GM12878 (cell line): ENCODE data around the gene CMSS1. TPM values are rescaled to one million over a fixed set of nuclear protein-coding genes. Genes with fewer than 3 reads are reported as not detected.

ENCODE experiments used
- BRCA1 ChIP-seq: IDR thresholded peaks from 2 replicates; pipeline ENCODE4 v1.6.1; 2011; ENCODE audit warnings: low read depth, low read length, improper control_type of control experiment
- CREB1 ChIP-seq: IDR thresholded peaks from 2 replicates; pipeline ENCODE4 v1.6.1; 2012; ENCODE audit warnings: low read depth, mild to moderate bottlenecking, inconsistent platforms
- EGR1 ChIP-seq, 2 experiments: IDR thresholded peaks; 1 replicate in 1 of 2; 2 replicates in 1 of 2; pipeline ENCODE4 v1.6.1; 2011 to 2012; ENCODE audit warnings: low read depth in 2 of 2, low read length in 2 of 2, borderline replicate concordance in 1 of 2, mild to moderate bottlenecking in 1 of 2, moderate library complexity in 1 of 2
- ETV6 ChIP-seq, 2 experiments: fragments of 450-650 bp in 1 of 2; IDR thresholded peaks in 1 of 2; conservative IDR thresholded peaks in 1 of 2; 2 replicates each; pipeline ENCODE4 v1.6.1; 2014; ENCODE audit warnings: antibody characterized with exemption in 1 of 2, borderline replicate concordance in 1 of 2, low read depth in 1 of 2, mild to moderate bottlenecking in 1 of 2, moderate library complexity in 1 of 2
- FOXK2 ChIP-seq: fragments of 450-650 bp; IDR thresholded peaks from 2 replicates; pipeline ENCODE4 v1.6.1; 2017; ENCODE audit warnings: mild to moderate bottlenecking, moderate library complexity
- JUND ChIP-seq: IDR thresholded peaks from 2 replicates; pipeline ENCODE4 v1.6.1; 2012; ENCODE audit warnings: low read depth, mild to moderate bottlenecking, low read length, improper control_type of control experiment, moderate library complexity
- MXI1 ChIP-seq: fragments of 150-350 bp; IDR thresholded peaks from 2 replicates; pipeline ENCODE4 v1.6.1; 2011; ENCODE audit warnings: low read depth, mild to moderate bottlenecking, inconsistent platforms, low read length, improper control_type of control experiment
- NFYA ChIP-seq: IDR thresholded peaks from 2 replicates; pipeline ENCODE4 v1.6.1; 2011; ENCODE audit warnings: low read depth, mild to moderate bottlenecking, low read length, improper control_type of control experiment, borderline replicate concordance
- NFYB ChIP-seq: IDR thresholded peaks from 2 replicates; pipeline ENCODE4 v1.6.1; 2011; ENCODE audit warnings: low read depth, mild to moderate bottlenecking, low read length, improper control_type of control experiment, moderate library complexity; ENCODE audit not compliant: insufficient read depth
- PML ChIP-seq: IDR thresholded peaks from 2 replicates; pipeline ENCODE4 v1.6.1; 2012; ENCODE audit warnings: low read length, inconsistent platforms
- RUNX3 ChIP-seq: IDR thresholded peaks from 2 replicates; pipeline ENCODE4 v1.6.1; 2012; ENCODE audit warnings: low read length, inconsistent platforms
- SMAD5 ChIP-seq: IDR thresholded peaks from 2 replicates; pipeline ENCODE4 v1.6.1; 2016; ENCODE audit warnings: antibody characterized with exemption, low read depth
- SUZ12 ChIP-seq: fragments of 200-600 bp; sonication (generic); IDR thresholded peaks from one replicate; pipeline ENCODE4 v1.6.1; 2018; ENCODE audit warnings: antibody characterized with exemption, mild to moderate bottlenecking; ENCODE audit not compliant: unreplicated experiment
- polyA plus RNA-seq, 11 experiments: library from polyadenylated mRNA; depleted of rRNA in 4 of 11; unstranded in 6 of 11; stranded (reverse) in 5 of 11; fragments of >200 nt; fragmentation: Nextera tagmentation in 4 of 11; fragmentation: Illumina TruSeq in 1 of 11; extraction: Ambion mirVana in 4 of 11; extraction: Trizol in 1 of 11; gene quantifications; 1 replicate in 1 of 11; 2 replicates in 10 of 11; pipeline versions ENCODE4 v1.2.1 to v1.2.3, GENCODE V29; 2011 to 2016; ENCODE audit warnings: inconsistent platforms in 2 of 11, missing spikeins in 2 of 11, low read depth in 1 of 11
- total RNA-seq, 4 experiments: library from RNA; depleted of rRNA in 3 of 4; stranded (reverse); fragments of >200 nt in 3 of 4; fragmentation: Illumina TruSeq in 1 of 4; extraction: Trizol in 1 of 4; gene quantifications; 2 replicates each; pipeline versions ENCODE4 v1.2.1 to v1.2.3, GENCODE V29; 2013 to 2021
- TF ChIP-seq, protein P1 (sequence below): fragments of 450-650 bp; IDR thresholded peaks from 2 replicates; pipeline ENCODE4 v1.6.1; 2017; ENCODE audit warnings: mild to moderate bottlenecking
- TF ChIP-seq, protein P2 (sequence below): IDR thresholded peaks from 2 replicates; pipeline ENCODE4 v1.6.1; 2011; ENCODE audit warnings: borderline replicate concordance, low read depth, mild to moderate bottlenecking, moderate library complexity, low read length; ENCODE audit not compliant: insufficient read depth, poor library complexity, severe bottlenecking
- TF ChIP-seq, protein P3 (sequence below): IDR thresholded peaks from 2 replicates; pipeline ENCODE4 v1.6.1; 2012; ENCODE audit warnings: low read depth, low read length, improper control_type of control experiment
- TF ChIP-seq, protein P4 (sequence below): fragments of 450-650 bp; formaldehyde crosslinking; IDR thresholded peaks from 2 replicates; pipeline ENCODE4 v1.5.0; 2022; ENCODE audit warnings: mild to moderate bottlenecking, missing genetic modification characterization
- TF ChIP-seq, protein P5 (sequence below): IDR thresholded peaks from 2 replicates; pipeline ENCODE4 v1.6.1; 2011; ENCODE audit warnings: low read depth, mild to moderate bottlenecking, low read length, moderate library complexity, borderline replicate concordance; ENCODE audit errors: extremely low read depth

The CMSS1 gene
- total and polyA plus RNA-seq, 10 of the 15 experiments (the other 5 are each of a cell fraction or from before 2014, with no cell fraction given): 31.0 to 118 (median 70.1) TPM

DNA sequence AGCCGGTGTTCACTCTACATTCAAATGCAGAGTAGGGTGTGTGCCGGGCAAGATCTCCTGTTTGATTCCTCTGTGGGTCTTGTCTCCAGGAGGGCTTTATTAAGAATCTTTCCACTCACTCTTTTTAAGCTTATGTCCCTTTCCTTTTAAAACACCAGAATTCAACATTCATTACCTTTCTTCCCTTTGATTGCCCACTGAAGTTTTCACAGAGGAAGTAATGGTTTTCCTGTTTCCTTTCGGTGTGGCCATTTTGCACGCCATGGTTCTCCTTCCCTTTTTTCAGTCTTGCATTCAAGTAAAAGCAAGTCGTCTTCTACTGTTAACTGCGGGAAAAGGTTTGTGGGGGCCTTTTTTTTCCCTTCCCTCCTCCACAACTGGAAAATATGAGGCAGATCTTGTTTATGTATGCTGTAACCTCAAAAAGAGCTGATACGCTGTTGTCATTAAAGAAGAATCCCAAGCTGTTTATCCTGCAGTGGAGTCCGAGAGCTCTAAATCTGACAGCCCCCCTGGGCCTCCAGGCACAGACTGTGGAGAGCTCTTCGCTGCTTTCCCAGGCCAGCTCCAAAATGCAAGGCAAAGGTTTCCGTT, 256.1 kb downstream of the CMSS1 start (continued):
- TF ChIP-seq RUNX3 (peak; percentile 94), EGR1 (IDR thresholded peaks at IDR 0.05; ENCODE audit: borderline replicate concordance in 1 of 2, low read depth in 2 of 2, low read length in 2 of 2) (peak in 1 of 2 experiments; percentile 10; a peak in 1 of 3 replicates), BRCA1 (no peak), CREB1 (no peak), NFYA (no peak), JUND (no peak), MXI1 (no peak), PML (no peak), ETV6 (conservative IDR thresholded peaks at IDR 0.05 in 1 of 2, IDR thresholded peaks at IDR 0.05 in 1 of 2; ENCODE audit: borderline replicate concordance in 1 of 2, low read depth in 1 of 2) (peak in 1 of 2 experiments; percentile 96; a peak in 2 of 4 replicates), SUZ12 (no peak), SMAD5 (no peak), NFYB (no peak), FOXK2 (no peak)
- TF ChIP-seq, protein P1, sequence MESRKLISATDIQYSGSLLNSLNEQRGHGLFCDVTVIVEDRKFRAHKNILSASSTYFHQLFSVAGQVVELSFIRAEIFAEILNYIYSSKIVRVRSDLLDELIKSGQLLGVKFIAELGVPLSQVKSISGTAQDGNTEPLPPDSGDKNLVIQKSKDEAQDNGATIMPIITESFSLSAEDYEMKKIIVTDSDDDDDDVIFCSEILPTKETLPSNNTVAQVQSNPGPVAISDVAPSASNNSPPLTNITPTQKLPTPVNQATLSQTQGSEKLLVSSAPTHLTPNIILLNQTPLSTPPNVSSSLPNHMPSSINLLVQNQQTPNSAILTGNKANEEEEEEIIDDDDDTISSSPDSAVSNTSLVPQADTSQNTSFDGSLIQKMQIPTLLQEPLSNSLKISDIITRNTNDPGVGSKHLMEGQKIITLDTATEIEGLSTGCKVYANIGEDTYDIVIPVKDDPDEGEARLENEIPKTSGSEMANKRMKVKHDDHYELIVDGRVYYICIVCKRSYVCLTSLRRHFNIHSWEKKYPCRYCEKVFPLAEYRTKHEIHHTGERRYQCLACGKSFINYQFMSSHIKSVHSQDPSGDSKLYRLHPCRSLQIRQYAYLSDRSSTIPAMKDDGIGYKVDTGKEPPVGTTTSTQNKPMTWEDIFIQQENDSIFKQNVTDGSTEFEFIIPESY: no peak
- TF ChIP-seq, protein P2, sequence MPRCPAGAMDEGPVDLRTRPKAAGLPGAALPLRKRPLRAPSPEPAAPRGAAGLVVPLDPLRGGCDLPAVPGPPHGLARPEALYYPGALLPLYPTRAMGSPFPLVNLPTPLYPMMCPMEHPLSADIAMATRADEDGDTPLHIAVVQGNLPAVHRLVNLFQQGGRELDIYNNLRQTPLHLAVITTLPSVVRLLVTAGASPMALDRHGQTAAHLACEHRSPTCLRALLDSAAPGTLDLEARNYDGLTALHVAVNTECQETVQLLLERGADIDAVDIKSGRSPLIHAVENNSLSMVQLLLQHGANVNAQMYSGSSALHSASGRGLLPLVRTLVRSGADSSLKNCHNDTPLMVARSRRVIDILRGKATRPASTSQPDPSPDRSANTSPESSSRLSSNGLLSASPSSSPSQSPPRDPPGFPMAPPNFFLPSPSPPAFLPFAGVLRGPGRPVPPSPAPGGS: no peak
- TF ChIP-seq, protein P3, sequence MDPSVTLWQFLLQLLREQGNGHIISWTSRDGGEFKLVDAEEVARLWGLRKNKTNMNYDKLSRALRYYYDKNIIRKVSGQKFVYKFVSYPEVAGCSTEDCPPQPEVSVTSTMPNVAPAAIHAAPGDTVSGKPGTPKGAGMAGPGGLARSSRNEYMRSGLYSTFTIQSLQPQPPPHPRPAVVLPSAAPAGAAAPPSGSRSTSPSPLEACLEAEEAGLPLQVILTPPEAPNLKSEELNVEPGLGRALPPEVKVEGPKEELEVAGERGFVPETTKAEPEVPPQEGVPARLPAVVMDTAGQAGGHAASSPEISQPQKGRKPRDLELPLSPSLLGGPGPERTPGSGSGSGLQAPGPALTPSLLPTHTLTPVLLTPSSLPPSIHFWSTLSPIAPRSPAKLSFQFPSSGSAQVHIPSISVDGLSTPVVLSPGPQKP: no peak
- TF ChIP-seq, protein P4, sequence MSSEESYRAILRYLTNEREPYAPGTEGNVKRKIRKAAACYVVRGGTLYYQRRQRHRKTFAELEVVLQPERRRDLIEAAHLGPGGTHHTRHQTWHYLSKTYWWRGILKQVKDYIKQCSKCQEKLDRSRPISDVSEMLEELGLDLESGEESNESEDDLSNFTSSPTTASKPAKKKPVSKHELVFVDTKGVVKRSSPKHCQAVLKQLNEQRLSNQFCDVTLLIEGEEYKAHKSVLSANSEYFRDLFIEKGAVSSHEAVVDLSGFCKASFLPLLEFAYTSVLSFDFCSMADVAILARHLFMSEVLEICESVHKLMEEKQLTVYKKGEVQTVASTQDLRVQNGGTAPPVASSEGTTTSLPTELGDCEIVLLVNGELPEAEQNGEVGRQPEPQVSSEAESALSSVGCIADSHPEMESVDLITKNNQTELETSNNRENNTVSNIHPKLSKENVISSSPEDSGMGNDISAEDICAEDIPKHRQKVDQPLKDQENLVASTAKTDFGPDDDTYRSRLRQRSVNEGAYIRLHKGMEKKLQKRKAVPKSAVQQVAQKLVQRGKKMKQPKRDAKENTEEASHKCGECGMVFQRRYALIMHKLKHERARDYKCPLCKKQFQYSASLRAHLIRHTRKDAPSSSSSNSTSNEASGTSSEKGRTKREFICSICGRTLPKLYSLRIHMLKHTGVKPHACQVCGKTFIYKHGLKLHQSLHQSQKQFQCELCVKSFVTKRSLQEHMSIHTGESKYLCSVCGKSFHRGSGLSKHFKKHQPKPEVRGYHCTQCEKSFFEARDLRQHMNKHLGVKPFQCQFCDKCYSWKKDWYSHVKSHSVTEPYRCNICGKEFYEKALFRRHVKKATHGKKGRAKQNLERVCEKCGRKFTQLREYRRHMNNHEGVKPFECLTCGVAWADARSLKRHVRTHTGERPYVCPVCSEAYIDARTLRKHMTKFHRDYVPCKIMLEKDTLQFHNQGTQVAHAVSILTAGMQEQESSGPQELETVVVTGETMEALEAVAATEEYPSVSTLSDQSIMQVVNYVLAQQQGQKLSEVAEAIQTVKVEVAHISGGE: no peak
- TF ChIP-seq, protein P5, sequence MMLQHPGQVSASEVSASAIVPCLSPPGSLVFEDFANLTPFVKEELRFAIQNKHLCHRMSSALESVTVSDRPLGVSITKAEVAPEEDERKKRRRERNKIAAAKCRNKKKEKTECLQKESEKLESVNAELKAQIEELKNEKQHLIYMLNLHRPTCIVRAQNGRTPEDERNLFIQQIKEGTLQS: no peak
